ENCODE data around the gene SRSF12.
A peak's percentile ranks its signal among the peaks of the same experiment; 100 is the strongest.

The SRSF12 gene

GRCh38 chr6:89118931-89119330, 1.1 kb upstream of the SRSF12 start:
- Histone ChIP-seq H3K27ac (no peak overlapping the region), H3K4me2 (no peak overlapping the region), H3K4me3 (IDR thresholded peaks at IDR 0.05; ENCODE audit: insufficient read depth, low read depth, low read length) (no peak overlapping the region), H3K27me3 (ENCODE audit: insufficient read depth, low read depth) (no peaks in the 10 kb centered on the region), H4K20me1 (ENCODE audit: insufficient read depth) (no peaks in the 10 kb centered on the region), H3K36me3 (ENCODE audit: insufficient read depth) (no peaks in the 10 kb centered on the region), H2AFZ (ENCODE audit: low read depth) (no peak overlapping the region), H3K9ac (no peak overlapping the region), H3K4me1 (ENCODE audit: low read depth, poor library complexity, severe bottlenecking) (peaks cover 3% of the 10 kb centered on the region), H3K79me2 (ENCODE audit: insufficient read depth, low read depth) (no peaks in the 10 kb centered on the region)
- TF ChIP-seq CTCF (conservative IDR thresholded peaks at IDR 0.05; ENCODE audit: low read depth, low read length), result no peak

- peak overlapping the region; percentile 25; the same call in 1 of the 2 replicates for H3K4me2 ChIP-seq
- no peaks in the 10 kb centered on the region for H3K36me3 ChIP-seq (ENCODE audit: insufficient read depth)
- H3K27me3 ChIP-seq (ENCODE audit: insufficient read depth, low read depth), result no peaks in the 10 kb centered on the region
- no peaks in the 10 kb centered on the region for H4K20me1 ChIP-seq (ENCODE audit: insufficient read depth)
- H3K4me3 ChIP-seq (IDR thresholded peaks at IDR 0.05; ENCODE audit: insufficient read depth, low read depth, low read length), result no peak overlapping the region
- no peaks in the 10 kb centered on the region for H3K4me1 ChIP-seq (ENCODE audit: low read depth, poor library complexity, severe bottlenecking)
- no peaks in the 10 kb centered on the region for H3K79me2 ChIP-seq (ENCODE audit: insufficient read depth, low read depth)
- H2AFZ ChIP-seq (ENCODE audit: low read depth), result peak overlapping the region; percentile 66; the same call in 1 of the 2 replicates
- no peak overlapping the region for H3K9ac ChIP-seq
- no peak for TF ChIP-seq CTCF (conservative IDR thresholded peaks at IDR 0.05; ENCODE audit: low read depth, low read length)
- H3K27ac ChIP-seq, result no peak overlapping the region
These were observed 1.2 kb downstream of the SRSF12 start for GRCh38 chr6:89116702-89117101.

GRCh38 chr6:89111933-89112332, 5.9 kb downstream of the SRSF12 start:
- Histone ChIP-seq H3K27ac (no peak overlapping the region), H4K20me1 (ENCODE audit: insufficient read depth) (no peaks in the 10 kb centered on the region), H3K79me2 (ENCODE audit: insufficient read depth, low read depth) (no peaks in the 10 kb centered on the region), H3K4me1 (ENCODE audit: low read depth, poor library complexity, severe bottlenecking) (no peaks in the 10 kb centered on the region), H2AFZ (ENCODE audit: low read depth) (no peak overlapping the region), H3K27me3 (ENCODE audit: insufficient read depth, low read depth) (no peaks in the 10 kb centered on the region), H3K9ac (no peak overlapping the region), H3K4me2 (no peak overlapping the region), H3K36me3 (ENCODE audit: insufficient read depth) (no peaks in the 10 kb centered on the region), H3K4me3 (IDR thresholded peaks at IDR 0.05; ENCODE audit: insufficient read depth, low read depth, low read length) (no peak overlapping the region)
- TF ChIP-seq CTCF (conservative IDR thresholded peaks at IDR 0.05; ENCODE audit: low read depth, low read length), result no peak

GRCh38 chr6:89110284-89110683, 7.6 kb downstream of the SRSF12 start:
- no peak overlapping the region for H2AFZ ChIP-seq (ENCODE audit: low read depth)
- no peaks in the 10 kb centered on the region for H3K79me2 ChIP-seq (ENCODE audit: insufficient read depth, low read depth)
- no peaks in the 10 kb centered on the region for H3K4me1 ChIP-seq (ENCODE audit: low read depth, poor library complexity, severe bottlenecking)
- H3K27ac ChIP-seq, result no peak overlapping the region
- no peak overlapping the region for H3K4me2 ChIP-seq
- no peaks in the 10 kb centered on the region for H3K36me3 ChIP-seq (ENCODE audit: insufficient read depth)
- H3K9ac ChIP-seq, result no peak overlapping the region
- H3K4me3 ChIP-seq (IDR thresholded peaks at IDR 0.05; ENCODE audit: insufficient read depth, low read depth, low read length), result no peak overlapping the region
- H3K27me3 ChIP-seq (ENCODE audit: insufficient read depth, low read depth), result no peaks in the 10 kb centered on the region
- TF ChIP-seq CTCF (conservative IDR thresholded peaks at IDR 0.05; ENCODE audit: low read depth, low read length), result no peak
- H4K20me1 ChIP-seq (ENCODE audit: insufficient read depth), result no peaks in the 10 kb centered on the region

All from KMS-11 (cell line).